Measurements from ENCODE around the gene IL12RB1.
A peak's percentile ranks its signal among the peaks of the same experiment; 100 is the strongest.

Gene IL12RB1

DNA sequence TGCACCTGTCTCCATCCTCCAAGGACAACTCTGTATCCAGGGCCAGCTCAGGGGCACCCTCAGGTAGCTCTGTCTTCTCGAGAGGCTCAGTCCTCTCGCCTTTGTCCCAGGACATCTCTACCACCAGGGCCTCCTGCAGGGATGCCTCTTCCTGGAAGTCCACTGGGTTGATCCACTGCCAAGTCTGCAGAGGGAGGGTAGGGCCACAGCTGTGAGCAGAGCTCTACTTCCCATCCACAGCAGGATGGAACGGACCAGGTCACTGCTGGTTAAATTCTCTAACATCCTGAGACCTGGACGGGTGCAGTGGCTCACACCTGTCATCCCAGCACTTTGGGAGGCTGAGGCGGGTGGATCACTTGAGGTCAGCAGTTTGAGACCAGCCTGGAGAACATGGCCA, 26.8 kb downstream of the IL12RB1 start:
- DNase-seq (ENCODE audit: low spot score in 2 of 2): no peak
- H3K4me3 ChIP-seq: no peak overlapping the region
- no peaks in the 10 kb centered on the region for H3K9me3 ChIP-seq
- H3K36me3 ChIP-seq (replicated peaks): no peaks in the 10 kb centered on the region
- H3K4me1 ChIP-seq: peaks cover 3% of the 10 kb centered on the region; the same call in 1 of the 2 replicates
- in situ Hi-C loops (cut with MboI; ENCODE audit: low sequenced_read_pairs): loop anchor here (5.0 kb wide), 1 partner anchor 58 kb away; no protein-coding TSS in a partner anchor
- H3K27me3 ChIP-seq (ENCODE audit: low read depth): no peaks in the 10 kb centered on the region

DNA sequence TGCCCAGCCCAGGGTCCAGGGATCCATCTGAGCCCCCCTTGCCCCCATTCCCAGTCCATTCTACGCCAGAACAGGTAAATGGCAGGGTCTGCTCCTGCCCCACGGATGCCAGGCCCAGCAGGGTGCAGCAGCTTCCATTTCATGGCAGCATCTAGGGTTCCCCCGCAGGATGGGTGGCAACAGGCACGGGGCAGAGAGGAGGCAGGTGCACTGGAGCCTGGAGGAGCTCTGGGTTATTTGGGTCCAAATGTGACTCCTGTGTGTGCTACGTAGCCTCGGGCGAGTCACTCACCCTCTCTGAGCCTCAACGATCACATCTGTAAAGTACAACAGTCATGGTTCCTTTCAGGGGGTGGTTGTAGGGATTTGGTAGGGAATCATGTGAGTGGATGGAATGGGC, 27.4 kb downstream of the IL12RB1 start:
- H3K36me3 ChIP-seq (replicated peaks): no peaks in the 10 kb centered on the region

GRCh38 chr19:18058208-18059009, 28.3 kb downstream of the IL12RB1 start:
- H3K36me3 ChIP-seq (replicated peaks): no peaks in the 10 kb centered on the region
- no peaks in the 10 kb centered on the region for H3K9me3 ChIP-seq
- peak; percentile 77 to 87 for DNase-seq (ENCODE audit: low spot score in 2 of 2)
- in situ Hi-C loops (cut with MboI; ENCODE audit: low sequenced_read_pairs): no loop called here
- H3K4me3 ChIP-seq: peak overlapping the region; percentile 24
- H3K27me3 ChIP-seq (ENCODE audit: low read depth): no peaks in the 10 kb centered on the region
- peaks cover 7% of the 10 kb centered on the region for H3K4me1 ChIP-seq

More for the DNA sequence above, 27.4 kb downstream of the IL12RB1 start:
- Histone ChIP-seq H3K27me3 (ENCODE audit: low read depth) (no peaks in the 10 kb centered on the region), H3K4me3 (no peak overlapping the region), H3K4me1 (peaks cover 3% of the 10 kb centered on the region; the same call in 1 of the 2 replicates), H3K9me3 (no peaks in the 10 kb centered on the region)
- in situ Hi-C loops (cut with MboI; ENCODE audit: low sequenced_read_pairs): no loop called here
- no peak for DNase-seq (ENCODE audit: low spot score in 2 of 2)

- no peak for DNase-seq (ENCODE audit: low spot score in 2 of 2)
- Histone ChIP-seq H3K4me1 (peaks cover 7% of the 10 kb centered on the region), H3K36me3 (replicated peaks) (no peaks in the 10 kb centered on the region), H3K4me3 (no peak overlapping the region), H3K27me3 (ENCODE audit: low read depth) (no peaks in the 10 kb centered on the region), H3K9me3 (no peaks in the 10 kb centered on the region)
- in situ Hi-C loops (cut with MboI; ENCODE audit: low sequenced_read_pairs): no loop called here
These were observed 29.2 kb downstream of the IL12RB1 start for GRCh38 chr19:18057557-18057956.

DNA sequence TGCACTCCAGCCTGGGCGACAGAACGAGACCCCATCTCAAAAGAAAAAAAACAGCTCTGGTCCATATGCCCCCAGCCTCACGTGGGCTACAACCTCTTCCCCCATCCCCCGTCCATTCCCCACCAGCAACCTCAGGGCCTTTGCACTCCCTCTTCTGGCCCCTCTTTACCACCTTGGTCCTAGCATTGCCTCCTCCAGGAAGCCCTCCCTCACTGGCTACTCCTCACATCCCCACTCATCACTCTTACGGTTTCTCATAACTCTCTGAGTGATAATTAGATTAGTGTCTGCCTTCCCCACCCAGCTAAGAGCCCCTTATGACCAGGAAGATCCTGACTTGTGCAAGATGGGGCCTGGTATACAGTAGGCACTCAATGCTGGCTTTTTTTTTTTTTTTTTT, 30.8 kb downstream of the IL12RB1 start:
- Histone ChIP-seq H3K4me1 (peaks cover 7% of the 10 kb centered on the region), H3K27me3 (ENCODE audit: low read depth) (no peaks in the 10 kb centered on the region), H3K9me3 (no peaks in the 10 kb centered on the region), H3K36me3 (replicated peaks) (no peaks in the 10 kb centered on the region), H3K4me3 (no peak overlapping the region)
- DNase-seq (ENCODE audit: low spot score in 2 of 2): no peak
- in situ Hi-C loops (cut with MboI; ENCODE audit: low sequenced_read_pairs): no loop called here

GRCh38 chr19:18053576-18054219, 33.0 kb downstream of the IL12RB1 start:
- in situ Hi-C loops (cut with MboI; ENCODE audit: low sequenced_read_pairs): no loop called here
- Histone ChIP-seq H3K36me3 (replicated peaks) (no peaks in the 10 kb centered on the region), H3K4me3 (no peak overlapping the region), H3K4me1 (peaks cover 7% of the 10 kb centered on the region), H3K9me3 (no peaks in the 10 kb centered on the region), H3K27me3 (ENCODE audit: low read depth) (no peaks in the 10 kb centered on the region)
- DNase-seq (ENCODE audit: low spot score in 2 of 2): no peak

DNA sequence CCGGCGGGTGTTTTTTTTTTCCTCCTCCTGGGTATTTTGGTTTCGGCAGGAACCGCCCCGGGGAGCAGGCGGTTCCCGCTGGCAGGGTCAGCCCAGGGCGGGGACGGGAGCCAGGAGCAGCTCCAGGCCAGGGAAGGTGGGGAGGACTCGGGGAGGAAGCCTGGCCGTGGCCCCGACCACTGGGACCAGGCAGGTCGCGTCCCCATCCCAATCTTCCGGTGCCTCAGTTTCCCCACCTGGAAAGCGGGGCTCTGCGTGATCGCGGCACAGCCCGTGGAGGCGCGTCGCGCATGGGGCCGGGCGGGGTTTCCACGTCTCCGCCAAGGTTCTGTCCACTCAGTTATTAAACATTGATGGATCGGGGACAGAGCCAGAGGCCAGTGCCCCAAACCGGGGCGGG, 34.8 kb downstream of the IL12RB1 start:
- Histone ChIP-seq H3K4me3 (no peak overlapping the region), H3K36me3 (replicated peaks) (no peaks in the 10 kb centered on the region), H3K27me3 (ENCODE audit: low read depth) (no peaks in the 10 kb centered on the region), H3K4me1 (peaks cover 3% of the 10 kb centered on the region), H3K9me3 (no peaks in the 10 kb centered on the region)
- in situ Hi-C loops (cut with MboI; ENCODE audit: low sequenced_read_pairs): no loop called here
- no peak for DNase-seq (ENCODE audit: low spot score in 2 of 2)

DNA sequence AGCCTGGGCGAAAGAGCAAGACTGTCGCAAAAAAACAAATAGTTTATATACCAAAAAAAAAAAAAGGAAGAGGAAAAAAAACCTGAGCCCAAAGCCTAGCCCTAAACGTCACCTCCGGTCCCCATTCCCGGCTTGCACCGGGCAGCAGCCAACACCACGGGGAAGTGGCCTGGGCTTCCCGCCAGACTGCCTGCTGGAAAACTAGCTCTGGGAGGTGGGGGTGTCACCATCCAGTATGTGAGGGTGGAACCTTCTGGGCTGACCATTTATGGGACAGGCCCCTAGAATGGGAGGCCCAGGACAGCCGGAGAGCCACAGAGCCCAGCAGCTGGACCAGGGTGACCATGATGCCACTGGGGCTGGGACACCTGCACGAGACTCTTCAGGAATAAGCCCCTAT, 37.3 kb downstream of the IL12RB1 start:
- DNase-seq (ENCODE audit: low spot score in 2 of 2): no peak
- in situ Hi-C loops (cut with MboI; ENCODE audit: low sequenced_read_pairs): no loop called here
- Histone ChIP-seq H3K9me3 (no peaks in the 10 kb centered on the region), H3K4me3 (no peak overlapping the region), H3K27me3 (ENCODE audit: low read depth) (no peaks in the 10 kb centered on the region), H3K4me1 (peaks cover 3% of the 10 kb centered on the region), H3K36me3 (replicated peaks) (no peaks in the 10 kb centered on the region)

- no peak overlapping the region for H3K4me3 ChIP-seq
- no peaks in the 10 kb centered on the region for H3K36me3 ChIP-seq (replicated peaks)
- no peaks in the 10 kb centered on the region for H3K9me3 ChIP-seq
- no peak for DNase-seq (ENCODE audit: low spot score in 2 of 2)
- 0 out of 2 replicates have a peak, but pooled peaks cover 4% of the 10 kb centered on the region for H3K27me3 ChIP-seq (ENCODE audit: low read depth)
- no peaks in the 10 kb centered on the region for H3K4me1 ChIP-seq
- in situ Hi-C loops (cut with MboI; ENCODE audit: low sequenced_read_pairs): no loop called here
These were observed 40.5 kb downstream of the IL12RB1 start for GRCh38 chr19:18046059-18046718.

DNA sequence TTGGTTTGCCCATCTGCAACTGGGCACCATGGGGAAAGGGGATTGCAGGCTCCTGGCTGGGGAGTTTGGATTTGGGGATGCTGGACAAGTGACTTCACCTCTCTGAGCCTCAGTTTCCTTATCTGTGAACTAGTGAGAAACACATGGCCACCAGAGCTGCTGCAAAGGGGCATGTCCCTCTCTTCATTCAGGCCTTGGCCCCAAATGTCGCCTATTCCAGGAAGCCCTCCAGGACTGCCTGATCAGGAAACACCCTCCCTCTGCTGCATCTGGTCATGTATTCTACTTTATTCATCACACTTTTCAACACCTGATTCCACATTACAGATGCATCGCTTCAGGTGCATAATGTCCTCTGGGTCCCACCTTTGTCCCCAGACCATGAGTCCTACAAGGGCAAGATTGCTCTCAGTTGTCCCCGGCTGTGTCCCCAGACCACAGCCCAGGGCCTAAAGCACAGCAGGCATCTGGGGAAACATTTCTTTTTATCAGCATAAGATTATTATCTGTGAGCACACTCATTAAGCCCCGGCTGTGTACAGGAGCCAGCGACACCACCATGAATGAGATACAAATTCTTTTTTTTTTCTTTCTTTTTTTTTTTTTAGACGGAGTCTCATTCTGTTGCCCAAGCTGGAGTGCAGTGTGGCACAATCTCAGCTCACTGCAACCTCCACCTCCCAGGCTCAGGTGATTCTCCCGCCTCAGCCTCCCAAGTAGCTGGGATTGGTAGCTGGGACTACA, 41.3 kb downstream of the IL12RB1 start:
- H3K4me1 ChIP-seq: no peaks in the 10 kb centered on the region
- no peaks in the 10 kb centered on the region for H3K36me3 ChIP-seq (replicated peaks)
- H3K27me3 ChIP-seq (ENCODE audit: low read depth): 0 out of 2 replicates have a peak, but pooled peaks cover 4% of the 10 kb centered on the region
- in situ Hi-C loops (cut with MboI; ENCODE audit: low sequenced_read_pairs): no loop called here
- no peak overlapping the region for H3K4me3 ChIP-seq
- no peak for DNase-seq (ENCODE audit: low spot score in 2 of 2)
- no peaks in the 10 kb centered on the region for H3K9me3 ChIP-seq

GRCh38 chr19:18044825-18045304, 41.9 kb downstream of the IL12RB1 start:
- Histone ChIP-seq H3K9me3 (no peaks in the 10 kb centered on the region), H3K27me3 (ENCODE audit: low read depth) (0 out of 2 replicates have a peak, but pooled peaks cover 4% of the 10 kb centered on the region), H3K36me3 (replicated peaks) (no peaks in the 10 kb centered on the region), H3K4me1 (no peaks in the 10 kb centered on the region), H3K4me3 (no peak overlapping the region)
- DNase-seq (ENCODE audit: low spot score in 2 of 2): no peak
- in situ Hi-C loops (cut with MboI; ENCODE audit: low sequenced_read_pairs): no loop called here

DNA sequence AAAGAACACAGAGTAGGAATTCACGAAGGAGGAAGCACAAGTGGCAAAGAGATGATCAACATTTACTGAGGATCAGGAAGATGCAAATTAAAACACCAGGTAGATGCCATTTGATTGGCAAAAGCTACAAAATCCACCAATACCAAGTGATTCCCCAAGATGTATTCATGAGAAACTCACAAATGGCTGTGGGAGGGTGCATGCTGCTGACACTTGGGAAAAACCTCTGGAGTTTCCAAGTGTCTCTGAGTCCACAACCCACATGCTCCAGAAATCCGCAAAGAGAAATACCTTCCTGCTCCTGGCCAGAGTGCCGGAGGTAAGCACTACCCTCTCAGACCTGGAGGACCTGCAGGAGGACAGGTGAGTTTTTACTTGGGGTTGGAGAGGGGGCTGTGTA, 43.1 kb downstream of the IL12RB1 start:
- Histone ChIP-seq H3K4me3 (no peak overlapping the region), H3K9me3 (no peaks in the 10 kb centered on the region), H3K36me3 (replicated peaks) (no peaks in the 10 kb centered on the region), H3K27me3 (ENCODE audit: low read depth) (0 out of 2 replicates have a peak, but pooled peaks cover 4% of the 10 kb centered on the region), H3K4me1 (no peaks in the 10 kb centered on the region)
- in situ Hi-C loops (cut with MboI; ENCODE audit: low sequenced_read_pairs): no loop called here
- DNase-seq (ENCODE audit: low spot score in 2 of 2): no peak

GRCh38 chr19:18041054-18041453, 45.7 kb downstream of the IL12RB1 start:
- Histone ChIP-seq H3K36me3 (replicated peaks) (no peaks in the 10 kb centered on the region), H3K27me3 (ENCODE audit: low read depth) (0 out of 2 replicates have a peak, but pooled peaks cover 4% of the 10 kb centered on the region), H3K9me3 (no peaks in the 10 kb centered on the region), H3K4me1 (no peaks in the 10 kb centered on the region), H3K4me3 (no peak overlapping the region)
- DNase-seq (ENCODE audit: low spot score in 2 of 2): no peak
- in situ Hi-C loops (cut with MboI; ENCODE audit: low sequenced_read_pairs): no loop called here

All from HAP-1 (cell line).